Measurements from ENCODE around the gene DOCK10.

DOCK10 gene

DNA sequence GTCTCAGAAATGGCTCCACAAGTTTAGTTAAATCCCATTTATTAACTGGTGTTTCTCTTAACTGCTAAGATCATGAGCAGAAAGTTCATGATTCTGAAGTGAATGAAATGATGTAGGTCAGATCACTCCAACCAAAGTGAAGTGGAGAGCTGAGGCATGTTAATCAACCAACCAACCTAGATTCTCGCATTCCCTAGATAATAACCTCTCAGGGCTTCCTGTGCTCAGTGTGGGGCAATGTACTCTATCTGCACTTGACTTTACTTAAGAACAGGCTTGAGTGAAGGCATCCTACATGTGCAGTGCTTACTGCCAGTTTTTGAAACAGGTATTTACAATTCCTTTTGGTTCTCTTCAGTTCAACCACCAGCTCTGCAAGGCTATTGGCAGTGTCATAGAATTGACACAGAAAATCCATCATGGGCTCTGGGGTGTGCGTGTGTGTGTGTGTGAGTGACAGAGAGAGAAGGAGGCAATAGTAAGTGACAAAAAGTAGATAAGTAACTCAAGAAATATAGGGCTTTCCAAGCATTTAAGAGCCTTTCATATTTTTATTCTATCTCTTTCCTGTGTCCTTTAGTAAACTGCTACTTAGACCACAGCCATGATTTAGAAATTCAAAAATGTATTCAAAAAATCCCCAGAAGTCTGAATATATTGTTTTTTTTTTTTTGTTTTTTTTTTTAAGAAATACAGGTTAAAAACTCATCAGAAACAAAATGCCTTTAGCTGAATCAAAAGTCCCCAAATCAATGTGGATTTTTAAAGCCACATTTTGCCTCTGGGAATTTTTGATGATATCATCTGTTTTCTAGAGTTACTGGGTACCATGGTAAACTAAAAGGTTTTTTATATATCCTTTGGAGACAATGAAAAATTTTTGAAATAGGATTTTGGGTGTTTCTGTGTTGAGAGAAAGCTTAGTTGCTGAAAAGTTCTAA lies 28.6 kb downstream of the DOCK10 start:
- Mint-ChIP-seq H3K4me3 (no peak overlapping the region), H3K27ac (peak overlapping the region; percentile 1), H3K9me3 (no peaks in the 10 kb centered on the region), H3K4me1 (peaks cover 37% of the 10 kb centered on the region), H3K27me3 (no peaks in the 10 kb centered on the region), H3K36me3 (peaks cover 19% of the 10 kb centered on the region)
- no peak for DNase-seq
- CTCF ChIA-PET = interaction anchor here (1.5 to 3.9 kb wide), 2 partner anchors 12 to 31 kb away, joined by 3 to 19 read pairs; no protein-coding TSS in a partner anchor

DNA sequence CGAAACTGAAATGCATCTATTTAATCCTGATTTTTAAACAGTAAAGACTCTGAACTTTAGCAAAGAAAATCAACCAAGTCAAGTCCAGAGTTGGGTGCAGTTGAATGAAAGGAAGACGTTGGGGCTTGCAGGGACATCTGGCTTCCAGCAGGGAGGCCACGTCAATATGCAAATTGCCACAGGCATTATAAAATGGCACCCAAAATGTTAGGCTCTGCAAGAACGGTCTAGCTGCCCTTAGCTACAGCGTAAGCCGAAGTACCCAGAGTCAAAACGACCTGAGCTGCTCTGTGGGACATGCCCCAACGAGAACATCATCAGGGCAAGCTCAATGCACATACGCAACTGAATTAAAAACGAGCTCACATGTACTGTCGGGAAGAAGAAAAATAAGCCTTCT lies 30.7 kb downstream of the DOCK10 start:
- no peak for DNase-seq
- Mint-ChIP-seq H3K4me1 (peaks cover 53% of the 10 kb centered on the region), H3K27ac (no peak overlapping the region), H3K27me3 (no peaks in the 10 kb centered on the region), H3K36me3 (peaks cover 38% of the 10 kb centered on the region), H3K4me3 (no peak overlapping the region), H3K9me3 (no peaks in the 10 kb centered on the region)
- CTCF ChIA-PET = interaction anchor here (1.0 to 3.9 kb wide), 2 partner anchors 10 to 24 kb away, joined by 3 to 19 read pairs; no protein-coding TSS in a partner anchor

GRCh38 chr2:225010804-225011203 lies 31.5 kb downstream of the DOCK10 start:
- peaks cover 59% of the 10 kb centered on the region for H3K4me1 Mint-ChIP-seq
- H3K27me3 Mint-ChIP-seq = no peaks in the 10 kb centered on the region
- peaks cover 45% of the 10 kb centered on the region for H3K36me3 Mint-ChIP-seq
- no peak overlapping the region for H3K4me3 Mint-ChIP-seq
- DNase-seq = no peak
- H3K27ac Mint-ChIP-seq = peak overlapping the region; percentile 4
- H3K9me3 Mint-ChIP-seq = no peaks in the 10 kb centered on the region
- CTCF ChIA-PET = interaction anchor here (1.0 to 3.9 kb wide), 2 partner anchors 9 to 24 kb away, joined by 3 to 19 read pairs; no protein-coding TSS in a partner anchor

GRCh38 chr2:225009768-225010167 lies 32.5 kb downstream of the DOCK10 start:
- CTCF ChIA-PET = interaction anchor here (1.0 to 3.9 kb wide), 6 partner anchors 8 to 185 kb away, joined by 3 to 19 read pairs (median 4); no protein-coding TSS in a partner anchor
- no peaks in the 10 kb centered on the region for H3K27me3 Mint-ChIP-seq
- H3K4me1 Mint-ChIP-seq = peaks cover 59% of the 10 kb centered on the region
- H3K9me3 Mint-ChIP-seq = no peaks in the 10 kb centered on the region
- H3K27ac Mint-ChIP-seq = peak overlapping the region; percentile 69
- H3K4me3 Mint-ChIP-seq = no peak overlapping the region
- H3K36me3 Mint-ChIP-seq = peaks cover 44% of the 10 kb centered on the region
- DNase-seq = no peak

DNA sequence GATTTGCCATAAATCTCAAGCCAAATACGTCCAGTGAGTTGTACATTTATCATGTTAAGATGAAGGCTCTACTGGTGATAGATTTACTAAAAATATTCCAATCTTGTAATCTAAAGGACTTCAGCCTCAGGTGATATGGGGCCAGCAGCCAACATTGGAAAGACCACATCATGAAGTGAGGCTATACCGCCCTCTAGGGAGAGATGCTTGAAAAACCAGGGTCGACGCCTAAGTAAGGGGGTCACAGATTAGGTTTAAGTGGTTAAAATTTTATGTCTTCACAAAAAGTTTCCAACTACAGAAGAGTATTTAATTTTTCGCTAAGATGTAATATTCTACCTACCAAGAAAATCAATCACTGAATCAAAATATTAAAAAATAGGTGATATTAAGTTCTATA lies 33.3 kb downstream of the DOCK10 start:
- CTCF ChIA-PET = interaction anchor here (1.0 to 1.4 kb wide), 7 partner anchors 9 to 186 kb away, joined by 3 to 4 read pairs (median 4); no protein-coding TSS in a partner anchor
- H3K36me3 Mint-ChIP-seq = peaks cover 50% of the 10 kb centered on the region

GRCh38 chr2:225008179-225008856 lies 34.0 kb downstream of the DOCK10 start:
- no peak overlapping the region for H3K4me3 Mint-ChIP-seq
- no peak for DNase-seq
- CTCF ChIA-PET = interaction anchor here (0.7 to 1.4 kb wide), 4 partner anchors 20 to 186 kb away, joined by 3 to 4 read pairs (median 3); no protein-coding TSS in a partner anchor
- H3K27ac Mint-ChIP-seq = no peak overlapping the region
- H3K4me1 Mint-ChIP-seq = peaks cover 67% of the 10 kb centered on the region
- no peaks in the 10 kb centered on the region for H3K27me3 Mint-ChIP-seq
- no peaks in the 10 kb centered on the region for H3K9me3 Mint-ChIP-seq
- H3K36me3 Mint-ChIP-seq = peaks cover 53% of the 10 kb centered on the region

More for the DNA sequence above, 33.3 kb downstream of the DOCK10 start:
- Mint-ChIP-seq H3K27ac (no peak overlapping the region), H3K4me3 (no peak overlapping the region), H3K27me3 (no peaks in the 10 kb centered on the region), H3K4me1 (peaks cover 66% of the 10 kb centered on the region), H3K9me3 (no peaks in the 10 kb centered on the region)
- no peak for DNase-seq

DNA sequence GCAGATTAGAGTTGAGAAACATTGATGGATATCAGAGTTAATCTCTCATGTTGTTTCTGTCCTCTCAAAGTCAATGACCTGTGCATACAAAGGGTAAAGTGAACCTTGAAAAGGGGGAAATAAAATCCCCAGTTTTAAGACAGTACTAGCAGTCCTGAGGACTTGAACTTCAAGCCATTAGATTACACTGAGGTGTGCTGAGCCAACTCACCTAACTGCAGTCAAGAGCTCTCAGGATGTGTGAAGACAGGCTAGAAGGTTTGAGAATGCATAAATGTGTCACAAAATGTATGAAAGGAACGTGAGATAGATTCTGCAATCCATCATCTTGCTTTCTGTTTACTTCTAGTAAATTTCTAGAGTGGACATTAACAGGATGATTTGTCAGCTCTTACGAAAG lies 35.5 kb downstream of the DOCK10 start:
- Mint-ChIP-seq H3K27ac (no peak overlapping the region), H3K4me1 (peaks cover 79% of the 10 kb centered on the region), H3K27me3 (no peaks in the 10 kb centered on the region), H3K9me3 (no peaks in the 10 kb centered on the region), H3K36me3 (peaks cover 58% of the 10 kb centered on the region), H3K4me3 (no peak overlapping the region)
- CTCF ChIA-PET = interaction anchor here (0.6 kb wide), 1 partner anchor 21 kb away, joined by 3 read pairs; no protein-coding TSS in a partner anchor
- DNase-seq = no peak

GRCh38 chr2:225004597-225004996 lies 37.7 kb downstream of the DOCK10 start:
- Mint-ChIP-seq H3K4me1 (peaks cover 76% of the 10 kb centered on the region), H3K27ac (no peak overlapping the region), H3K4me3 (no peak overlapping the region), H3K9me3 (no peaks in the 10 kb centered on the region), H3K27me3 (no peaks in the 10 kb centered on the region), H3K36me3 (peaks cover 57% of the 10 kb centered on the region)
- CTCF ChIA-PET = interaction anchor here (0.7 to 4.7 kb wide), 5 partner anchors 15 to 226 kb away, joined by 3 to 28 read pairs (median 4); no protein-coding TSS in a partner anchor
- DNase-seq = no peak

DNA sequence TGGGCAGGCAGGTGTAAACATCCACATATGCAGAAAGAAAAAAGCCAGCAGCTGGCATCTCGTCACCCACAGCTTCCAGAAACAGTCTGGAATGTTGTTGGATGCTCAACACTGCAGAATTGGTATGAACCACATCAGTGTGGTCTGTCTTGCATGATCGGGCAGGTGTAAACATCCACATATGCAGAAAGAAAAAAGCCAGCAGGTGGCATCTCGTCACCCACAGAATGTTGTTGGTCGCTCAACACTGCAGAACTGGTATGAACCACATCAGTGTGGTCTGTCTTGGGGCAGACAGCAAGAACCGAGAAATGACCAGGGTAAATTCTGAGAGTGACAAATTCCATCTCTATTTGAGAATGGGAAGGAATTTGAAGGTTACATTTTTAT lies 39.6 kb downstream of the DOCK10 start:
- Mint-ChIP-seq H3K27ac (peak overlapping the region; percentile 43), H3K4me1 (peaks cover 74% of the 10 kb centered on the region), H3K9me3 (no peaks in the 10 kb centered on the region), H3K27me3 (no peaks in the 10 kb centered on the region), H3K36me3 (peaks cover 52% of the 10 kb centered on the region), H3K4me3 (no peak overlapping the region)
- CTCF ChIA-PET = interaction anchor here (0.9 to 4.7 kb wide), 20 partner anchors 9 to 659 kb away, joined by 3 to 28 read pairs (median 4); no protein-coding TSS in a partner anchor
- DNase-seq = peak; percentile 53

DNA sequence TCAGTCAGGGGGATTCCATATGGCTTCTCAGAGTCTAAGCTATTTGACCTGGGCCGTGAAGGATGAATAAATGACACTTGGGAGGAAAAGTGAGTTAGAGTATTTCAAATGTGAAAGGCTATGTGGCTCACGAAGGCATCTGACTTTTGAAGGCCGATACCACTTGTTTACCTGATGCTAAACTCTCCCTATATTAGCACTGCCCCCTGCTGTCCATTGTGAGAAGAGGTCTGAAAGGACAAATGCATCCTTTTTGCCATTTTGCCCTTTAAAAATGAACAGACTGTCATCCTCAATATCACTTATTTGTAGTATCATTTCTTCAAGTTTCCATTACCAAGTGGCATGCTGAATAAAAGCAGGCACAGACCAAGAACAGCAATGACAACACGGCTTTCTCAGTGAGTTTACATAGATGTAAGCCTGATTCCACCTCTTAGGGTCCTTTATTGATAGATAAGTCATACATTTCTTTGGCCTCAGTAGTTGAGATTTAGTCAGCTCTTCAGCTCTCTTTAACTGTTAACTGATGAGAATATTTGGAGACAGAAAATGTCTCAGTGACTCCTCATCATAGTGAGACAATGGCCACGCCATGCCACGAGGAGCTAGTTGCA lies 40.1 kb downstream of the DOCK10 start:
- no peaks in the 10 kb centered on the region for H3K9me3 Mint-ChIP-seq
- DNase-seq = peak; percentile 75
- H3K36me3 Mint-ChIP-seq = peaks cover 50% of the 10 kb centered on the region
- no peaks in the 10 kb centered on the region for H3K27me3 Mint-ChIP-seq
- H3K4me3 Mint-ChIP-seq = no peak overlapping the region
- CTCF ChIA-PET = interaction anchor here (0.7 to 4.7 kb wide), 25 partner anchors 9 to 660 kb away, joined by 3 to 28 read pairs (median 3); no protein-coding TSS in a partner anchor
- H3K4me1 Mint-ChIP-seq = peaks cover 71% of the 10 kb centered on the region
- H3K27ac Mint-ChIP-seq = peak overlapping the region; percentile 49

- DNase-seq = no peak
- H3K4me3 Mint-ChIP-seq = no peak overlapping the region
- CTCF ChIA-PET = interaction anchor here (0.7 to 2.9 kb wide), 4 partner anchors 13 to 72 kb away, joined by 3 to 11 read pairs (median 6); no protein-coding TSS in a partner anchor
- H3K9me3 Mint-ChIP-seq = no peaks in the 10 kb centered on the region
- no peaks in the 10 kb centered on the region for H3K27me3 Mint-ChIP-seq
- H3K36me3 Mint-ChIP-seq = peaks cover 55% of the 10 kb centered on the region
- H3K27ac Mint-ChIP-seq = no peak overlapping the region
- H3K4me1 Mint-ChIP-seq = peaks cover 64% of the 10 kb centered on the region
These were observed 42.5 kb downstream of the DOCK10 start for GRCh38 chr2:224999754-225000153.

- CTCF ChIA-PET = interaction anchor here (0.7 to 2.9 kb wide), 3 partner anchors 13 to 72 kb away, joined by 3 to 11 read pairs (median 4); no protein-coding TSS in a partner anchor
- H3K27ac Mint-ChIP-seq = no peak overlapping the region
- no peak for DNase-seq
These were observed 42.9 kb downstream of the DOCK10 start for GRCh38 chr2:224999321-224999720.

DNA sequence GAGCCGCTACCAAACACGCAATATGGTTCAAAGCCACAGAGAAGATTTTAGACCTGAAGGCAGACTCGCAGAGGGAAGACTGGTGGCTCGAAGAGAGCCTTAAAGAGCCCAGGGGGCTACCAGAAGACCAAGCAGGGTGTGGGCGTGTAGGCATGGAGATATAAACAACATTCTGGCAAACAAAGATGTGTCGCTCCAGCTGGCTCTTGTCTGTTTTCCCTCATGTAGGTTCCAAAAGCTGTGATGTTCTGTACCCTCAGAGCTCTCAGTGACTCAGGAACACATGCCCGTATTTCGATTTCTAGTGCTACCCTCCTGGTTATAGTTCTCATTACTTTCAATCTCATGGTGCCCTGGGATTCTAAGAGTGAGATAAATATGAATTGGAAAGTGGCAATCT lies 44.5 kb downstream of the DOCK10 start:
- CTCF ChIA-PET = interaction anchor here (2.9 kb wide), 1 partner anchor 11 kb away, joined by 11 read pairs; no protein-coding TSS in a partner anchor
- Mint-ChIP-seq H3K27me3 (no peaks in the 10 kb centered on the region), H3K36me3 (peaks cover 59% of the 10 kb centered on the region), H3K9me3 (no peaks in the 10 kb centered on the region), H3K27ac (no peak overlapping the region), H3K4me3 (no peak overlapping the region), H3K4me1 (peaks cover 52% of the 10 kb centered on the region)
- DNase-seq = no peak

More at GRCh38 chr2:224999321-224999720, 42.9 kb downstream of the DOCK10 start:
- H3K9me3 Mint-ChIP-seq = no peaks in the 10 kb centered on the region
- peaks cover 61% of the 10 kb centered on the region for H3K4me1 Mint-ChIP-seq
- no peak overlapping the region for H3K4me3 Mint-ChIP-seq
- no peaks in the 10 kb centered on the region for H3K27me3 Mint-ChIP-seq
- H3K36me3 Mint-ChIP-seq = peaks cover 57% of the 10 kb centered on the region

Measured in activated naive CD4-positive, alpha-beta T cell treated with anti-CD3 and anti-CD28 coated beads, Interleukin-2, amount 10 ng/mL, durations not matched to agents 7 days and 5 days (primary cell).